Central memory CD4-positive, alpha-beta T cell (primary cell): ENCODE measurements around the gene KDM1A.

Experiments used
- DNase-seq: peaks from one replicate; pipeline ENCODE4 v3.0.0; 2022

KDM1A gene

GRCh38 chr1:23111600-23112535, 92.6 kb downstream of the KDM1A start:
- DNase-seq: no peak

GRCh38 chr1:23114424-23115079, 95.3 kb downstream of the KDM1A start:
- no peak for DNase-seq

GRCh38 chr1:23116216-23116836, 97.1 kb downstream of the KDM1A start:
- DNase-seq: no peak

- no peak for DNase-seq
These were observed 97.8 kb downstream of the KDM1A start for GRCh38 chr1:23116921-23117699.

GRCh38 chr1:23118407-23118806, 99.1 kb downstream of the KDM1A start:
- no peak for DNase-seq

GRCh38 chr1:23118957-23119792, 99.9 kb downstream of the KDM1A start:
- peak; percentile 69 for DNase-seq

GRCh38 chr1:23120383-23120782, 101.1 kb downstream of the KDM1A start:
- no peak for DNase-seq

GRCh38 chr1:23122023-23122748, 102.9 kb downstream of the KDM1A start:
- DNase-seq: no peak

GRCh38 chr1:23122796-23123195, 103.5 kb downstream of the KDM1A start:
- no peak for DNase-seq

- no peak for DNase-seq
These were observed 104.3 kb downstream of the KDM1A start for GRCh38 chr1:23123528-23123927.

- DNase-seq: no peak
These were observed 105.2 kb downstream of the KDM1A start for GRCh38 chr1:23124259-23125026.

GRCh38 chr1:23125489-23125888, 106.2 kb downstream of the KDM1A start:
- DNase-seq: no peak

- DNase-seq: no peak
These were observed 106.9 kb downstream of the KDM1A start for GRCh38 chr1:23126200-23126599.

GRCh38 chr1:23126801-23127200, 107.5 kb downstream of the KDM1A start:
- no peak for DNase-seq

GRCh38 chr1:23129846-23130245, 110.6 kb downstream of the KDM1A start:
- no peak for DNase-seq

GRCh38 chr1:23132033-23132432, 112.8 kb downstream of the KDM1A start:
- no peak for DNase-seq
